NCI-H1092 (cell line): Measurements from ENCODE around the gene IRAG1.
A peak's percentile ranks its signal among the peaks of the same experiment; 100 is the strongest.
"Not testable (repeated sequence)": the region's sequence is repeated elsewhere in the genome, so short reads cannot be mapped to it uniquely, and the experiment has no call there.

Experiments
- DNase-seq: peaks from one replicate; lab custom pipeline; 2025; lab: John Stamatoyannopoulos, UW

IRAG1 gene

GRCh38 chr11:10699072-10699471 is 5.5 kb upstream of the IRAG1 start:
- no peak for DNase-seq

- DNase-seq: no peak
These were observed 3.7 kb upstream of the IRAG1 start for GRCh38 chr11:10697323-10697620.

- no peak for DNase-seq
These were observed 3.1 kb upstream of the IRAG1 start for GRCh38 chr11:10696468-10697322.

GRCh38 chr11:10695833-10696232 is 2.3 kb upstream of the IRAG1 start:
- DNase-seq: no peak

- DNase-seq: no peak
These were observed 1.1 kb upstream of the IRAG1 start for GRCh38 chr11:10694486-10695239.

- DNase-seq: no peak
These were observed 932 bp downstream of the IRAG1 start for GRCh38 chr11:10692531-10693115.

- DNase-seq: no peak
These were observed 5.2 kb downstream of the IRAG1 start for GRCh38 chr11:10688401-10688800.

- no peak for DNase-seq
These were observed 7.2 kb downstream of the IRAG1 start for GRCh38 chr11:10686311-10686710.

- no peak for DNase-seq
These were observed 10.1 kb downstream of the IRAG1 start for GRCh38 chr11:10683429-10683828.

- no peak for DNase-seq
These were observed 12.5 kb downstream of the IRAG1 start for GRCh38 chr11:10680956-10681487.

- DNase-seq: not testable (repeated sequence)
These were observed 13.3 kb downstream of the IRAG1 start for GRCh38 chr11:10680279-10680678.

- no peak for DNase-seq
These were observed 13.9 kb downstream of the IRAG1 start for GRCh38 chr11:10679644-10680043.

GRCh38 chr11:10678101-10678500 is 15.5 kb downstream of the IRAG1 start:
- DNase-seq: no peak

GRCh38 chr11:10676919-10677318 is 16.6 kb downstream of the IRAG1 start:
- no peak for DNase-seq

- DNase-seq: no peak
These were observed 18.6 kb downstream of the IRAG1 start for GRCh38 chr11:10674911-10675440.

- no peak for DNase-seq
These were observed 19.1 kb downstream of the IRAG1 start for GRCh38 chr11:10674440-10674855.

- no peak for DNase-seq
These were observed 20.0 kb downstream of the IRAG1 start for GRCh38 chr11:10673501-10674062.

- DNase-seq: no peak
These were observed 23.5 kb downstream of the IRAG1 start for GRCh38 chr11:10670099-10670498.

GRCh38 chr11:10669258-10670033 is 24.1 kb downstream of the IRAG1 start:
- DNase-seq: peak; percentile 78

- DNase-seq: no peak
These were observed 26.1 kb downstream of the IRAG1 start for GRCh38 chr11:10667521-10667885.
